HepG2 (cell line): ENCODE measurements around the gene SPRYD3. TPM values are rescaled to one million over a fixed set of nuclear protein-coding genes. Genes with fewer than 3 reads are reported as not detected.

Experiments used
- BHLHE40 ChIP-seq: IDR thresholded peaks from 2 replicates; pipeline ENCODE4 v1.6.1; 2011; ENCODE audit warnings: low read length, improper control_type of control experiment
- CHCHD3 ChIP-seq: sonication (generic); formaldehyde crosslinking; IDR thresholded peaks from 2 replicates; pipeline ENCODE4 v1.8.0; 2022; ENCODE audit warnings: mild to moderate bottlenecking, missing genetic modification reagents, moderate library complexity
- FOXM1 ChIP-seq: sonication (generic); formaldehyde crosslinking; IDR thresholded peaks from 2 replicates; pipeline ENCODE4 v1.5.0; 2020; ENCODE audit warnings: missing genetic modification reagents
- HOXA3 ChIP-seq: sonication (generic); formaldehyde crosslinking; IDR thresholded peaks from 2 replicates; pipeline ENCODE4 v1.5.0; 2020; ENCODE audit warnings: missing genetic modification reagents
- IKZF4 ChIP-seq: sonication (generic); formaldehyde crosslinking; IDR thresholded peaks from 2 replicates; pipeline ENCODE4 v1.5.1; 2020; ENCODE audit warnings: borderline replicate concordance, mild to moderate bottlenecking, low read depth, missing genetic modification reagents; ENCODE audit errors: not compliant biosample characterization
- JARID2 ChIP-seq: sonication (generic); formaldehyde crosslinking; IDR thresholded peaks from 2 replicates; pipeline ENCODE4 v1.8.1; 2023; ENCODE audit warnings: missing genetic modification reagents, inconsistent platforms; ENCODE audit not compliant: insufficient replicate concordance
- KDM6A ChIP-seq: IDR thresholded peaks from 2 replicates; pipeline ENCODE4 v1.6.1; 2016; ENCODE audit warnings: low read depth
- MED8 ChIP-seq: sonication (generic); formaldehyde crosslinking; IDR thresholded peaks from 2 replicates; pipeline ENCODE4 v1.8.1; 2023; ENCODE audit warnings: mild to moderate bottlenecking, missing genetic modification reagents; ENCODE audit not compliant: insufficient replicate concordance
- NFATC3 ChIP-seq: sonication (generic); formaldehyde crosslinking; IDR thresholded peaks from 2 replicates; pipeline ENCODE4 v1.5.1; 2020; ENCODE audit warnings: mild to moderate bottlenecking, missing genetic modification reagents
- PAF1 ChIP-seq: IDR thresholded peaks from 2 replicates; pipeline ENCODE4 v1.6.1; 2016; ENCODE audit warnings: missing genetic modification reagents, missing compliant biosample characterization
- RFX1 ChIP-seq: fragments of 450-650 bp; IDR thresholded peaks from 2 replicates; pipeline ENCODE4 v1.6.1; 2017
- SAP130 ChIP-seq: IDR thresholded peaks from 2 replicates; pipeline ENCODE4 v1.6.1; 2016; ENCODE audit warnings: low read depth
- SP2 ChIP-seq: sonication (generic); formaldehyde crosslinking; IDR thresholded peaks from 2 replicates; pipeline ENCODE4 v1.5.1; 2020; ENCODE audit warnings: mild to moderate bottlenecking, missing genetic modification reagents
- TSC22D2 ChIP-seq: sonication (generic); formaldehyde crosslinking; IDR thresholded peaks from 2 replicates; pipeline ENCODE4 v1.5.1; 2020; ENCODE audit warnings: missing genetic modification reagents, mild to moderate bottlenecking, borderline replicate concordance
- XBP1 ChIP-seq: sonication (generic); formaldehyde crosslinking; IDR thresholded peaks from 2 replicates; pipeline ENCODE4 v1.5.0; 2020; ENCODE audit warnings: missing genetic modification reagents
- ZNF12 ChIP-seq: sonication (generic); formaldehyde crosslinking; IDR thresholded peaks from 2 replicates; pipeline ENCODE4 v1.5.0; 2020; ENCODE audit warnings: missing genetic modification reagents
- ZNF207 ChIP-seq: fragments of 450-650 bp; IDR thresholded peaks from 2 replicates; pipeline ENCODE4 v1.6.1; 2016; ENCODE audit warnings: antibody characterized with exemption, borderline replicate concordance
- ZNF446 ChIP-seq: sonication (generic); formaldehyde crosslinking; IDR thresholded peaks from 2 replicates; pipeline ENCODE4 v1.5.0; 2020; ENCODE audit warnings: mild to moderate bottlenecking, missing genetic modification reagents
- ZNF570 ChIP-seq: sonication (generic); formaldehyde crosslinking; IDR thresholded peaks from 2 replicates; pipeline ENCODE4 v1.4.0; 2020; ENCODE audit warnings: mild to moderate bottlenecking, missing genetic modification reagents, borderline replicate concordance
- ZNF660 ChIP-seq: sonication (generic); formaldehyde crosslinking; IDR thresholded peaks from 2 replicates; pipeline ENCODE4 v1.5.1; 2020; ENCODE audit warnings: mild to moderate bottlenecking, low read depth, missing genetic modification reagents, borderline replicate concordance
- ZNF878 ChIP-seq: sonication (generic); formaldehyde crosslinking; IDR thresholded peaks from 2 replicates; pipeline ENCODE4 v1.8.1; 2023; ENCODE audit warnings: mild to moderate bottlenecking, missing genetic modification reagents, moderate library complexity
- polyA plus RNA-seq, 8 experiments: library from polyadenylated mRNA; depleted of rRNA in 3 of 8; stranded (reverse) in 7 of 8; unstranded in 1 of 8; fragments of >200 nt; fragmentation: Illumina TruSeq in 4 of 8; extraction: Trizol in 4 of 8; gene quantifications; 2 replicates each; pipeline versions ENCODE4 v1.2.1 to v1.2.3, GENCODE V29; 2011 to 2016; ENCODE audit warnings: low read depth in 4 of 8, missing spikeins in 1 of 8, mixed read lengths in 1 of 8; ENCODE audit not compliant: insufficient read depth in 1 of 8
- total RNA-seq, 5 experiments: library from RNA; depleted of rRNA; stranded (reverse); fragments of >200 nt; fragmentation: Illumina TruSeq; extraction: Trizol; gene quantifications; 2 replicates each; pipeline ENCODE4 v1.2.3, GENCODE V29; 2016; ENCODE audit warnings: low read depth in 1 of 5
- TF ChIP-seq, protein P1 (sequence below): sonication (generic); formaldehyde crosslinking; IDR thresholded peaks from 2 replicates; pipeline ENCODE4 v1.4.0; 2020; ENCODE audit warnings: mild to moderate bottlenecking, missing genetic modification reagents
- TF ChIP-seq, protein P2 (sequence below): IDR thresholded peaks from 2 replicates; pipeline ENCODE4 v1.6.1; 2016
- TF ChIP-seq, protein P3 (sequence below): IDR thresholded peaks from 2 replicates; pipeline ENCODE4 v1.6.1; 2016; ENCODE audit warnings: low read depth, control low read depth
- TF ChIP-seq, protein P4 (sequence below): sonication (generic); formaldehyde crosslinking; IDR thresholded peaks from 2 replicates; pipeline ENCODE4 v1.5.0; 2020; ENCODE audit warnings: missing genetic modification reagents
- TF ChIP-seq, protein P5 (sequence below): sonication (generic); formaldehyde crosslinking; IDR thresholded peaks from 2 replicates; pipeline ENCODE4 v1.4.0; 2020; ENCODE audit warnings: missing genetic modification reagents

Gene SPRYD3
- total and polyA plus RNA-seq, 2 of the 13 experiments (the other 11 are each of a cell fraction or from before 2014, with no cell fraction given): 9.0 to 9.2 TPM

DNA sequence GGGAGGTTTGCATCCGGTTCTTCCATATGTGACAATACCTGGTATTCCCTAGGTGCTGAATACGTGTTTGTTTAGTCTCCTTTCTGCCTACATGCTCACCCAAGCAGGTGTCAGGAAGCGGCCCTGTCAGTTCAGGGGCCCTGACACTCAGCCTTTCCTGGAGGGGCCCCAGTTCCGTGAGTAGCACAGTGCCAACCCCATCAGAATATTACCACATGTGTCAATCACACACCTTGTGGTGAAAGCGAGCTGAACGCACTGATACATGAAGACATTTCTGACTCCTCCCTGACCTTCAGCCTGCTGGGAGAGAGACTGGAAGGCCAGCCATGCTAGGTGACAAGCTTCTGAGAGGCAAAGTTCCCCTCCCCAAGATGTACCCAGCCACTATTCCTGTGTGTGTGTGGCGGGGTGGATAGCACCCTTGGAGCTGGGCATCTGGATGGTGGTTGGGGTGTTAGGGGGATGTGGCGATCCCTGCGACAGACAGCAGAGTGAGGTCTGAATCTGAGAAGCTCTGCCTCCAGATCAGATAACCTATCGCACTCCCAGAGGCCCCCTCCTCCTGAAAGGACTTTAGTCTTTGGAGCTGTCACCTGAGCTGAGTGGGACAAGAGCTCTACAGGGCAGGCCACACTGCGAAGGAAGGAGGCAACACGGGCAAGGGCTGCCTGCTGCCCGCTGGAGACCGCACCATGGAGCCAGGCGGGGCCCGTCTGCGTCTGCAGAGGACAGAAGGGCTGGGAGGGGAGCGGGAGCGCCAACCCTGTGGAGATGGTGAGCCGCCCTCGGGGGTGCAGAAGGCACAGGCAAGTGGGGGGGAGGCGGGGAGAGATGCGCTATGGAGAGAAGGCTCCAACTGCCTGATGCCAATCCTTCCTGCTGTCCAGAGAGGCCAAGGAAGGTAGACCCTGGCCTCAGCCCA is 24.0 kb upstream of the SPRYD3 start, which contains the start of gene SOAT2 (continued):
- TF ChIP-seq ZNF570 (CRISPR knock-in tag) (no peak), BHLHE40 (0 out of 2 replicates have a peak, but pooled peaks have one; percentile 9), ZNF446 (CRISPR knock-in tag) (no peak), ZNF660 (CRISPR knock-in tag) (no peak), ZNF878 (CRISPR knock-in tag) (peak; percentile 71; the same call in 1 of the 2 replicates), JARID2 (no peak), CHCHD3 (CRISPR knock-in tag) (no peak), FOXM1 (CRISPR knock-in tag) (0 out of 2 replicates have a peak, but pooled peaks have one; percentile 26), NFATC3 (CRISPR knock-in tag) (no peak), IKZF4 (CRISPR knock-in tag) (no peak), SAP130 (peak; percentile 62), HOXA3 (CRISPR knock-in tag) (0 out of 2 replicates have a peak, but pooled peaks have one; percentile 24), MED8 (no peak), XBP1 (CRISPR knock-in tag) (no peak), KDM6A (CRISPR knock-in tag) (peak; percentile 65; the same call in 1 of the 2 replicates), PAF1 (no peak), ZNF12 (no peak), TSC22D2 (no peak), RFX1 (no peak), ZNF207 (no peak), SP2 (CRISPR knock-in tag) (no peak)
- TF ChIP-seq, protein P1, sequence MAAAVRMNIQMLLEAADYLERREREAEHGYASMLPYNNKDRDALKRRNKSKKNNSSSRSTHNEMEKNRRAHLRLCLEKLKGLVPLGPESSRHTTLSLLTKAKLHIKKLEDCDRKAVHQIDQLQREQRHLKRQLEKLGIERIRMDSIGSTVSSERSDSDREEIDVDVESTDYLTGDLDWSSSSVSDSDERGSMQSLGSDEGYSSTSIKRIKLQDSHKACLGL (CRISPR knock-in tag): no peak
- TF ChIP-seq, protein P2, sequence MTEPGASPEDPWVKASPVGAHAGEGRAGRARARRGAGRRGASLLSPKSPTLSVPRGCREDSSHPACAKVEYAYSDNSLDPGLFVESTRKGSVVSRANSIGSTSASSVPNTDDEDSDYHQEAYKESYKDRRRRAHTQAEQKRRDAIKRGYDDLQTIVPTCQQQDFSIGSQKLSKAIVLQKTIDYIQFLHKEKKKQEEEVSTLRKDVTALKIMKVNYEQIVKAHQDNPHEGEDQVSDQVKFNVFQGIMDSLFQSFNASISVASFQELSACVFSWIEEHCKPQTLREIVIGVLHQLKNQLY (CRISPR knock-in tag): 0 out of 2 replicates have a peak, but pooled peaks have one; percentile 35
- TF ChIP-seq, protein P3, sequence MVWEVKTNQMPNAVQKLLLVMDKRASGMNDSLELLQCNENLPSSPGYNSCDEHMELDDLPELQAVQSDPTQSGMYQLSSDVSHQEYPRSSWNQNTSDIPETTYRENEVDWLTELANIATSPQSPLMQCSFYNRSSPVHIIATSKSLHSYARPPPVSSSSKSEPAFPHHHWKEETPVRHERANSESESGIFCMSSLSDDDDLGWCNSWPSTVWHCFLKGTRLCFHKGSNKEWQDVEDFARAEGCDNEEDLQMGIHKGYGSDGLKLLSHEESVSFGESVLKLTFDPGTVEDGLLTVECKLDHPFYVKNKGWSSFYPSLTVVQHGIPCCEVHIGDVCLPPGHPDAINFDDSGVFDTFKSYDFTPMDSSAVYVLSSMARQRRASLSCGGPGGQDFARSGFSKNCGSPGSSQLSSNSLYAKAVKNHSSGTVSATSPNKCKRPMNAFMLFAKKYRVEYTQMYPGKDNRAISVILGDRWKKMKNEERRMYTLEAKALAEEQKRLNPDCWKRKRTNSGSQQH (CRISPR knock-in tag): peak; percentile 60; the same call in 1 of the 2 replicates
- TF ChIP-seq, protein P4, sequence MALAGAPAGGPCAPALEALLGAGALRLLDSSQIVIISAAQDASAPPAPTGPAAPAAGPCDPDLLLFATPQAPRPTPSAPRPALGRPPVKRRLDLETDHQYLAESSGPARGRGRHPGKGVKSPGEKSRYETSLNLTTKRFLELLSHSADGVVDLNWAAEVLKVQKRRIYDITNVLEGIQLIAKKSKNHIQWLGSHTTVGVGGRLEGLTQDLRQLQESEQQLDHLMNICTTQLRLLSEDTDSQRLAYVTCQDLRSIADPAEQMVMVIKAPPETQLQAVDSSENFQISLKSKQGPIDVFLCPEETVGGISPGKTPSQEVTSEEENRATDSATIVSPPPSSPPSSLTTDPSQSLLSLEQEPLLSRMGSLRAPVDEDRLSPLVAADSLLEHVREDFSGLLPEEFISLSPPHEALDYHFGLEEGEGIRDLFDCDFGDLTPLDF (CRISPR knock-in tag): no peak
- TF ChIP-seq, protein P5, sequence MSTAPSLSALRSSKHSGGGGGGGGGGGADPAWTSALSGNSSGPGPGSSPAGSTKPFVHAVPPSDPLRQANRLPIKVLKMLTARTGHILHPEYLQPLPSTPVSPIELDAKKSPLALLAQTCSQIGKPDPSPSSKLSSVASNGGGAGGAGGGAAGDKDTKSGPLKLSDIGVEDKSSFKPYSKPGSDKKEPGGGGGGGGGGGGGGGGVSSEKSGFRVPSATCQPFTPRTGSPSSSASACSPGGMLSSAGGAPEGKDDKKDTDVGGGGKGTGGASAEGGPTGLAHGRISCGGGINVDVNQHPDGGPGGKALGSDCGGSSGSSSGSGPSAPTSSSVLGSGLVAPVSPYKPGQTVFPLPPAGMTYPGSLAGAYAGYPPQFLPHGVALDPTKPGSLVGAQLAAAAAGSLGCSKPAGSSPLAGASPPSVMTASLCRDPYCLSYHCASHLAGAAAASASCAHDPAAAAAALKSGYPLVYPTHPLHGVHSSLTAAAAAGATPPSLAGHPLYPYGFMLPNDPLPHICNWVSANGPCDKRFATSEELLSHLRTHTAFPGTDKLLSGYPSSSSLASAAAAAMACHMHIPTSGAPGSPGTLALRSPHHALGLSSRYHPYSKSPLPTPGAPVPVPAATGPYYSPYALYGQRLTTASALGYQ (CRISPR knock-in tag): no peak
